Gastroesophageal sphincter (tissue), 4 donors: ENCODE data around the gene RNU5D-1. TPM values are rescaled to one million over a fixed set of nuclear protein-coding genes. Genes with fewer than 3 reads are reported as not detected.
"Not testable (repeated sequence)": the region's sequence is repeated elsewhere in the genome, so short reads cannot be mapped to it uniquely, and the experiment has no call there.

Experiments
- ATAC-seq: fragments of 150-250 bp; one replicate; pipeline ENCODE4 v1.9.1; 2016; ENCODE audit warnings: mild to moderate bottlenecking, moderate library complexity
- H3K27ac ChIP-seq, 4 donors: fragments of 200-600 bp; sonication (generic) in 3 of 4; 1 replicate in 3 of 4; 2 replicates in 1 of 4; pipeline ENCODE4 v1.5.1; 2016 to 2019
- H3K27me3 ChIP-seq: fragments of 200-600 bp; sonication (generic); one replicate; pipeline ENCODE4 v1.5.1; 2019
- H3K36me3 ChIP-seq, 2 donors: fragments of 200-600 bp; sonication (generic); one replicate each; pipeline ENCODE4 v1.5.1; 2019; ENCODE audit warnings: control low read depth in 1 of 2
- H3K4me1 ChIP-seq, 3 donors: fragments of 200-600 bp; sonication (generic); 1 replicate in 2 of 3; 2 replicates in 1 of 3; pipeline ENCODE4 v1.5.1; 2016 to 2019; ENCODE audit warnings: control low read depth in 2 of 3
- H3K4me3 ChIP-seq, 2 donors: fragments of 200-600 bp; sonication (generic); one replicate each; pipeline ENCODE4 v1.5.1; 2019; ENCODE audit warnings: mild to moderate bottlenecking in 1 of 2, moderate library complexity in 1 of 2
- H3K9me3 ChIP-seq, 3 donors: fragments of 200-600 bp; sonication (generic); one replicate each; pipeline ENCODE4 v1.5.1; 2017 to 2019; ENCODE audit warnings: control low read depth in 2 of 3
- EP300 ChIP-seq: sonication (generic); formaldehyde crosslinking; IDR thresholded peaks from one replicate; pipeline ENCODE4 v1.6.1; 2017; ENCODE audit warnings: antibody characterized with exemption, mild to moderate bottlenecking
- POLR2A ChIP-seq, 2 donors: fragments of 450-650 bp; IDR thresholded peaks; one replicate each; pipeline ENCODE4 v1.6.1; 2017; ENCODE audit warnings: antibody characterized with exemption in 2 of 2, mild to moderate bottlenecking in 2 of 2, moderate library complexity in 1 of 2
- POLR2AphosphoS5 ChIP-seq: sonication (generic); formaldehyde crosslinking; IDR thresholded peaks from one replicate; pipeline ENCODE4 v1.6.1; 2017; ENCODE audit warnings: antibody characterized with exemption
- WGBS, 2 donors: methylation state at CpG; one replicate each; pipeline ENCODE4 v1.1.5; 2018; ENCODE audit warnings: low coverage in 1 of 2; 5-methylcytosine and 5-hydroxymethylcytosine counted together
- total RNA-seq, 4 donors: library from RNA; depleted of rRNA; stranded (reverse); fragments of >200 nt; gene quantifications; one replicate each; pipeline ENCODE4 v1.1.0, GENCODE V29; 2016
- TF ChIP-seq, protein P1 (sequence below), 4 experiments: fragments of 200-600 bp in 2 of 4; fragments of 450-650 bp in 2 of 4; sonication (generic) in 1 of 4; IDR thresholded peaks; one replicate each; pipeline ENCODE4 v1.5.1; 2017 to 2019; ENCODE audit warnings: antibody characterized with exemption in 4 of 4, mild to moderate bottlenecking in 2 of 4, moderate library complexity in 2 of 4

RNU5D-1 gene
- total RNA-seq, 4 donors from 2014 or later: not detected

DNA sequence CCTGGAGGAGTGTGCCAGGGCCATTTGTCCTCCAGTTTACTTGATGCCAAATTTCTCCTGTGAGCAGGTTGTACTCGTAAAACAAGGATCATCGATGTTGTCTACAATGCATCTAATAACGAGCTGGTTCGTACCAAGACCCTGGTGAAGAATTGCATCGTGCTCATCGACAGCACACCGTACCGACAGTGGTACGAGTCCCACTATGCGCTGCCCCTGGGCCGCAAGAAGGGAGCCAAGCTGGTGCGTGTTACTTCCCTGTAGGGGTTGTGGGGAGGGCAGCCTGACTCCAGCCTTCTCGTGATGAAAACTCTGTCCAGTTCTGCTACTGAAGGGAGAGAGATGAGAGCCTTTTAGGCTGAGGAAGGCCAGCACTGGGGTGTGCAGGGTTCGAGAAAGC, 46.6 kb upstream of the RNU5D-1 start:
- TF ChIP-seq EP300 (no peak), POLR2AphosphoS5 (no peak), POLR2A (IDR thresholded peaks at IDR 0.05) (no peak)
- TF ChIP-seq, protein P1, sequence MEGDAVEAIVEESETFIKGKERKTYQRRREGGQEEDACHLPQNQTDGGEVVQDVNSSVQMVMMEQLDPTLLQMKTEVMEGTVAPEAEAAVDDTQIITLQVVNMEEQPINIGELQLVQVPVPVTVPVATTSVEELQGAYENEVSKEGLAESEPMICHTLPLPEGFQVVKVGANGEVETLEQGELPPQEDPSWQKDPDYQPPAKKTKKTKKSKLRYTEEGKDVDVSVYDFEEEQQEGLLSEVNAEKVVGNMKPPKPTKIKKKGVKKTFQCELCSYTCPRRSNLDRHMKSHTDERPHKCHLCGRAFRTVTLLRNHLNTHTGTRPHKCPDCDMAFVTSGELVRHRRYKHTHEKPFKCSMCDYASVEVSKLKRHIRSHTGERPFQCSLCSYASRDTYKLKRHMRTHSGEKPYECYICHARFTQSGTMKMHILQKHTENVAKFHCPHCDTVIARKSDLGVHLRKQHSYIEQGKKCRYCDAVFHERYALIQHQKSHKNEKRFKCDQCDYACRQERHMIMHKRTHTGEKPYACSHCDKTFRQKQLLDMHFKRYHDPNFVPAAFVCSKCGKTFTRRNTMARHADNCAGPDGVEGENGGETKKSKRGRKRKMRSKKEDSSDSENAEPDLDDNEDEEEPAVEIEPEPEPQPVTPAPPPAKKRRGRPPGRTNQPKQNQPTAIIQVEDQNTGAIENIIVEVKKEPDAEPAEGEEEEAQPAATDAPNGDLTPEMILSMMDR (IDR thresholded peaks at IDR 0.05): no peak
- no peak overlapping the region for H3K4me3 ChIP-seq
- peak overlapping the region in 1 of 4 donors; percentile 90 for H3K27ac ChIP-seq
- WGBS, 2 donors: 70% methylated on average over 11 of the region's 14 CpGs; no CpG with 5 or more reads in 1 of the 2 donors
- H3K9me3 ChIP-seq: no peaks in the 10 kb centered on the region
- peaks cover 0 to 58% of the 10 kb centered on the region in 2 donors for H3K36me3 ChIP-seq
- no peaks in the 10 kb centered on the region for H3K27me3 ChIP-seq
- no peak for ATAC-seq
- H3K4me1 ChIP-seq: peaks cover 0 to 35% (median 5%) of the 10 kb centered on the region in 3 donors

DNA sequence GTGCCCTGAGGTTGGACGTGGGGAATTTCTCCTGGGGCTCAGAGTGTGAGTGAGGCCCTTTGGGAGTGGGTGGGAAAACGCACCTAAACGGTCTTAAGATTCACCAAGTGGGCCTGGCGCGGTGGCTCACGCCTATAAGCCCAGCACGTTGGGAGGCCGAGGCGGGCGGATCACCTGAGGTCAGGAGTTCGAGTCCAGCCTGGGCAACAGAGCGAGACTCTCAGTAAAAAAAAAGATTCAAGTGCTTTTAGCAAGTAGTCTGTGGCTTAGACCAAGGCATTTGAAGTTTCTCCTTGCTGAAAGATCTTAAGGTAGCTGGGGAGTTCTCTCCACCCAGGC, 45.7 kb upstream of the RNU5D-1 start:
- 53% methylated on average over 5 of the region's 12 CpGs; no CpG with 5 or more reads in 1 of the 2 donors for WGBS, 2 donors
- Histone ChIP-seq H3K27me3 (no peaks in the 10 kb centered on the region), H3K27ac (peak overlapping the region; percentile 90 to 99 (median 96)), H3K36me3 (peaks cover 0 to 55% of the 10 kb centered on the region in 2 donors), H3K4me1 (peaks cover 0 to 35% (median 5%) of the 10 kb centered on the region in 3 donors), H3K9me3 (no peaks in the 10 kb centered on the region), H3K4me3 (peak overlapping the region; percentile 64 to 95)
- no peak for ATAC-seq
- TF ChIP-seq EP300: no peak
- no peak for TF ChIP-seq POLR2AphosphoS5
- no peak for TF ChIP-seq POLR2A (IDR thresholded peaks at IDR 0.05)
- TF ChIP-seq, protein P1 (IDR thresholded peaks at IDR 0.05): no peak

DNA sequence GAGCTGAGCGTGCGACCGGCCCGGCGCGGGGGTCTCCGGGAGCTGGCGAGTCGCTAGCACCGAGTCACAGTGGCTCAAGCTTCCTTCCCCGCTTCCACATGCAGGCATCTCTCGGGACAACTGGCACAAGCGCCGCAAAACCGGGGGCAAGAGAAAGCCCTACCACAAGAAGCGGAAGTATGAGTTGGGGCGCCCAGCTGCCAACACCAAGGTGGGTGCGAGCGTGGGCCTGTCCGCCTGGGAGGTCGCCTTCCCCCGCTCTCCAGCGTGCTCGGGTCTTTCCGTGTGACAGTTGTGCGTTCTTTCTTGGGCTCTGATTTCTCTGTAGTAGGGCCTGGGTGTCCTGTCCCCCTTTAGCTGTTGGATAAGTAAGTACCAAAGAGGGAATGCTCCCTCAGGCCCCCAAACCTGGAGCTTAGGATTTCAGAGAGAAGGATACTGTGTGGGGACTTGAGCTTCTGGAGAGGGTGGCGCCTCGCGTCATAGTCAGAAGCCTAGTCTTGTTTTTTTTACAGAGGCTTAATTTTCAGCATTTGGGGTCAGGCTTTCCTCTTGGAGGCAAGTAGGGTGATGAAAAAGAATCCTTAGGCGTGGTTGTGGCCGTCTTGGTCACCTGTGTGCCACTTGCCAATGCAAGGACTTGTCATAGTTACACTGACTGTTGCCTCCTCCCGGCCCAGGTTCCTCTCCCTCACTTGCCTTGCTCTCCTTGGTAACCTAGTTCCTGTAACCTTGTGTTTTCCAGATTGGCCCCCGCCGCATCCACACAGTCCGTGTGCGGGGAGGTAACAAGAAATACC, 45.2 kb upstream of the RNU5D-1 start:
- TF ChIP-seq, protein P1 (IDR thresholded peaks at IDR 0.05): no peak
- peak overlapping the region; percentile 64 to 95 for H3K4me3 ChIP-seq
- H3K4me1 ChIP-seq: peaks cover 0 to 35% (median 5%) of the 10 kb centered on the region in 3 donors
- H3K36me3 ChIP-seq: peaks cover 0 to 49% of the 10 kb centered on the region in 2 donors
- WGBS, 2 donors: 0% methylated on average over 3 of the region's 36 CpGs; no CpG with 5 or more reads in 1 of the 2 donors
- H3K27me3 ChIP-seq: no peaks in the 10 kb centered on the region
- no peaks in the 10 kb centered on the region for H3K9me3 ChIP-seq
- peak; percentile 1 for ATAC-seq
- peak overlapping the region; percentile 90 to 99 (median 96) for H3K27ac ChIP-seq

DNA sequence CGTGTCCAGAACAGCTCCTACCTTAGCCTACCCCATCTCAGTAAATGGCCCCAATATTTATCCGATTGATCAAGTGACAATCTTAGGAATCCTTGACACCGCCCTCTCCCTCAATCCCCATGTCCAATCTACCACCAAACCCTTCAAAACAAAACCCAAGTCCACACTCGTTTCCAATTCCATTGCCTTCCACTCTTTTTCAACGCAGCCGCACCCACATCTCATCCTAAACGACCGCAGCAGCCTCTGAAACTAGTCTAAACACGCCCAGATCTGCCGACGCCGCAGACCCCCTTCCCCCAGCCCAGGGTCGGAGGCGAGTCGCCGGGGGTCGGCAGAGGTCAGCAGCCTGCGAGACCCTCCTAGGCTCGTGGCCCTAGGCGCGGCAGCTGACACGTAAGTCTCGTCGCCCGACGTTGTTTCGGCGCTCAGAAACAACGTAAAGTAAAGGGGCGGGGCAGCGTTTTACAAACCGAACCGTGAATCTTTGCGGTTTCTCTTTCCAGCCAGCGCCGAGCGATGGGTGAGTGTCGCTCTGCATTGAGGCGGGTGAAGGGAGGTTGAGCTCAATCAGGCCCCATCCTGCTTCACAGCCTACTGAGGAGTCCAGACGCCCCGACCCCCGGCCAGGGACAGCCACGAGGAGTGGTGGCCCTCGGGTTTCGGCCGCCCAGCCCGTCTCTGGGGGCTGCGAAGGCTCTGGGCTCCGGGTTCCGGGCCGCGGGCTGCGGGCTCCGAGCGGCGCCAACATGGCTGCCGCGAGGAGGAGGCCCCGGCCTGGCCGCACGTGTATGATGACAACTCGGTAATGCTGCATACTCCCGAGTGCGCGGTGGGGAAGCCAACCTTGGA, 44.3 kb upstream of the RNU5D-1 start, which contains the start of gene RPS8:
Gene RPS8 (plus strand): TSS at position 463 of the 852 bp plus-strand sequence. CDS start 57 bp downstream, at position 520.
- WGBS, 2 donors: 0 to 2% methylated on average over 11 to 17 of the region's 65 CpGs
- no peak for TF ChIP-seq EP300
- TF ChIP-seq, protein P1 (IDR thresholded peaks at IDR 0.05): peak in 1 of 4 experiments; percentile 10
- TF ChIP-seq POLR2AphosphoS5: peak; percentile 99
- TF ChIP-seq POLR2A (IDR thresholded peaks at IDR 0.05): peak; percentile 92
- peak within 1 kb of the TSS; percentile 64 to 95 for H3K4me3 ChIP-seq

DNA sequence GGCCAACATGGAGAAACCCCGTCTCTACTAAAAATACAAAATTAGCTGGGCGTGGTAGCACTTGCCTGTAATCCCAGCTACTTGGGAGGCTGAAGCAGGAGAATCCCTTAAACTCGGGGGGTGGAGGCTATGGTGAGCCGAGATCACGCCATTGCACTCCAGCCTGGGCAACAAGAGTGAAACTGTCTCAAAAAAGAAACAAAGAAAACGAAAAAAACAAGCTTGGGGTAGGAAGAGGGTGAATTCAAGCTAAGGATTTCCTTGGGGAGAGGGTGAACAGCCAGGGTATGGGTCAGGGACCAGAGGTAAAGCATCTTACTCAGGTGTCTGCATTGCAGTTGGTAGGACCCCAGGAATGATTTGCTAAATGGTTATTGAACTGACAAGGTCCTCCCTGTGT, 35.5 kb upstream of the RNU5D-1 start:
- H3K9me3 ChIP-seq, H3K4me3 ChIP-seq, H3K27ac ChIP-seq, ATAC-seq, H3K4me1 ChIP-seq, H3K27me3 ChIP-seq, H3K36me3 ChIP-seq: not testable (repeated sequence)
- WGBS, 2 donors: 79 to 94% methylated on average over 6 of the region's 6 CpGs

More for the DNA sequence above, 44.3 kb upstream of the RNU5D-1 start, which contains the start of gene RPS8:
- ATAC-seq: peak; percentile 95
- Histone ChIP-seq H3K27me3 (no peaks in the 10 kb centered on the region), H3K27ac (peak within 1 kb of the TSS; percentile 90 to 99 (median 96)), H3K9me3 (no peaks in the 10 kb centered on the region), H3K36me3 (peaks cover 0 to 41% of the 10 kb centered on the region in 2 donors), H3K4me1 (peaks cover 0 to 35% (median 5%) of the 10 kb centered on the region in 3 donors)
